Spleen (tissue), 7 donors: ENCODE data around the gene STYX.

Source experiments
- POLR2AphosphoS5 ChIP-seq, 3 donors: sonication (generic); formaldehyde crosslinking; IDR thresholded peaks; one replicate each; pipeline ENCODE4 v1.5.1; 2017; ENCODE audit warnings: antibody characterized with exemption in 3 of 3
- TF ChIP-seq, protein P1 (sequence below), 11 experiments: fragments of 200-600 bp in 7 of 11; fragments of 450-650 bp in 4 of 11; sonication (generic) in 4 of 11; IDR thresholded peaks in 8 of 11; conservative IDR thresholded peaks in 3 of 11; 1 replicate in 7 of 11; 2 replicates in 4 of 11; pipeline versions ENCODE4 v1.4.0 to v1.8.0; 2016 to 2021; ENCODE audit warnings: antibody characterized with exemption in 11 of 11, inconsistent platforms in 4 of 11, mild to moderate bottlenecking in 1 of 11
- donor health status: DM: no; HTN: no; CAD: no; lungs with moderate emphysema.
- donor health status: DM: no; HTN: no; CAD: no.
- donor health status: DM: no; HTN: no; CAD: no.

- TF ChIP-seq, protein P1, sequence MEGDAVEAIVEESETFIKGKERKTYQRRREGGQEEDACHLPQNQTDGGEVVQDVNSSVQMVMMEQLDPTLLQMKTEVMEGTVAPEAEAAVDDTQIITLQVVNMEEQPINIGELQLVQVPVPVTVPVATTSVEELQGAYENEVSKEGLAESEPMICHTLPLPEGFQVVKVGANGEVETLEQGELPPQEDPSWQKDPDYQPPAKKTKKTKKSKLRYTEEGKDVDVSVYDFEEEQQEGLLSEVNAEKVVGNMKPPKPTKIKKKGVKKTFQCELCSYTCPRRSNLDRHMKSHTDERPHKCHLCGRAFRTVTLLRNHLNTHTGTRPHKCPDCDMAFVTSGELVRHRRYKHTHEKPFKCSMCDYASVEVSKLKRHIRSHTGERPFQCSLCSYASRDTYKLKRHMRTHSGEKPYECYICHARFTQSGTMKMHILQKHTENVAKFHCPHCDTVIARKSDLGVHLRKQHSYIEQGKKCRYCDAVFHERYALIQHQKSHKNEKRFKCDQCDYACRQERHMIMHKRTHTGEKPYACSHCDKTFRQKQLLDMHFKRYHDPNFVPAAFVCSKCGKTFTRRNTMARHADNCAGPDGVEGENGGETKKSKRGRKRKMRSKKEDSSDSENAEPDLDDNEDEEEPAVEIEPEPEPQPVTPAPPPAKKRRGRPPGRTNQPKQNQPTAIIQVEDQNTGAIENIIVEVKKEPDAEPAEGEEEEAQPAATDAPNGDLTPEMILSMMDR (IDR thresholded peaks at IDR 0.05 in 8 of 11, conservative IDR thresholded peaks at IDR 0.05 in 3 of 11) = no peak
- TF ChIP-seq POLR2AphosphoS5 (IDR thresholded peaks at IDR 0.05) = no peak
These were observed 48.7 kb downstream of the STYX start for GRCh38 chr14:52778702-52779101.
